ENCODE data around the gene KLHDC8B. TPM values are rescaled to one million over a fixed set of nuclear protein-coding genes. Genes with fewer than 3 reads are reported as not detected.

KLHDC8B gene
- total RNA-seq, 1 experiment from 2014 or later, result 13.5 TPM

- H2BK120ac ChIP-seq (ENCODE audit: low read depth, low read length, poor library complexity, severe bottlenecking), result no peak overlapping the region
- no peak overlapping the region for H4K91ac ChIP-seq (ENCODE audit: insufficient read length, low read depth, low read length)
- peak overlapping the region; percentile 86 for H3K4me2 ChIP-seq (ENCODE audit: insufficient read depth, insufficient read length, low read length)
- H3K27ac ChIP-seq (ENCODE audit: insufficient read length, low read depth, low read length), result no peak overlapping the region
- no peak overlapping the region for H3K56ac ChIP-seq (ENCODE audit: insufficient read length, low read depth, low read length)
- no CpG with 5 or more reads among the region's 6 CpGs for WGBS (ENCODE audit: extremely low coverage, insufficient read length, low lambda C conversion rate)
- Mint-ChIP-seq H3K9me3 (no peaks in the 10 kb centered on the region; a peak in 1 of 5 replicates), H3K4me1 (peaks cover 15 to 19% of the 10 kb centered on the region in 2 experiments), H3K4me3 (peak overlapping the region; percentile 92 to 95), H3K36me3 (ENCODE audit: insufficient read depth in 1 of 3, low read depth in 3 of 3) (peaks cover 15 to 22% (median 16%) of the 10 kb centered on the region in 3 experiments), H3K27ac (peak overlapping the region; percentile 40 to 88 (median 65); a peak in 4 of 7 replicates), H3K27me3 (ENCODE audit: low read depth) (peaks cover 25% of the 10 kb centered on the region)
- no peak overlapping the region for H3K18ac ChIP-seq (ENCODE audit: insufficient read length, low read depth, low read length)
- H2BK15ac ChIP-seq (ENCODE audit: low read depth, low read length), result no peak overlapping the region
- H2AFZ ChIP-seq (ENCODE audit: low read length), result no peak overlapping the region
- no peak overlapping the region for H4K8ac ChIP-seq (replicated peaks; ENCODE audit: insufficient read length, low read depth, low read length)
- no peaks in the 10 kb centered on the region for H4K20me1 ChIP-seq (ENCODE audit: control insufficient read depth, insufficient read depth, insufficient read length)
- 0 out of 2 replicates have a peak overlapping the region, but pooled peaks have one; percentile 83 for H3K14ac ChIP-seq (ENCODE audit: insufficient read depth, low read length)
- TF ChIP-seq CTCF (conservative IDR thresholded peaks at IDR 0.05), result no peak
- H3K79me2 ChIP-seq (ENCODE audit: insufficient read depth, low read length), result no peaks in the 10 kb centered on the region; the same call in 1 of the 2 replicates
- H4K5ac ChIP-seq (ENCODE audit: insufficient read length, low read depth, low read length), result no peak overlapping the region
- H2BK12ac ChIP-seq (ENCODE audit: insufficient read length, low read depth, low read length), result no peak overlapping the region
- no peaks in the 10 kb centered on the region for H3K9me3 ChIP-seq (ENCODE audit: control insufficient read depth, low read depth, low read length)
- peaks cover 4% of the 10 kb centered on the region; the same call in 1 of the 2 replicates for H3K4me1 ChIP-seq (ENCODE audit: insufficient read depth, low read length)
- H2BK5ac ChIP-seq (ENCODE audit: insufficient read length, low read length), result no peak overlapping the region
- no peaks in the 10 kb centered on the region for H3K27me3 ChIP-seq (ENCODE audit: insufficient read depth, low read length)
- peak overlapping the region; percentile 90 for H3K9ac ChIP-seq (ENCODE audit: extremely low read depth, insufficient read length, low read length)
- no peak overlapping the region; the same call in 1 of the 2 replicates for H3K4ac ChIP-seq (ENCODE audit: low read depth, low read length)
- H3K79me1 ChIP-seq (ENCODE audit: insufficient read depth, low read depth, low read length, poor library complexity, severe bottlenecking), result no peaks in the 10 kb centered on the region
- peaks cover 15% of the 10 kb centered on the region for H3K23me2 ChIP-seq (ENCODE audit: insufficient read length, low read depth, low read length, poor library complexity, severe bottlenecking)
- no peak overlapping the region for H2AK5ac ChIP-seq (ENCODE audit: insufficient read length, low read length)
- H2BK20ac ChIP-seq (ENCODE audit: low read depth, low read length, poor library complexity, severe bottlenecking), result no peak overlapping the region
- no peak for DNase-seq
- no peak overlapping the region for H3K23ac ChIP-seq (ENCODE audit: insufficient read length, low read depth, low read length)
- no peak overlapping the region for H3T11ph ChIP-seq (ENCODE audit: low read length)
Measured at GRCh38 chr3:49164983-49165720, 6.2 kb upstream of the KLHDC8B start.
